HEK293 (cell line): ENCODE measurements around the gene TTC9C.

ENCODE experiments used
- CTCF ChIP-seq: fragments of 450-650 bp; formaldehyde crosslinking; IDR thresholded peaks from 2 replicates; pipeline ENCODE4 v1.5.1; 2016; ENCODE audit warnings: missing biosample characterization, missing genetic modification characterization
- YY1 ChIP-seq: fragments of 450-650 bp; formaldehyde crosslinking; IDR thresholded peaks from 2 replicates; pipeline ENCODE4 v1.5.1; 2018; ENCODE audit warnings: missing biosample characterization, missing genetic modification characterization
- ZBTB44 ChIP-seq: fragments of 450-650 bp; IDR thresholded peaks from 2 replicates; pipeline ENCODE4 v1.5.1; 2018; ENCODE audit warnings: missing biosample characterization, mild to moderate bottlenecking, missing genetic modification characterization
- ZNF114 ChIP-seq: fragments of 450-650 bp; formaldehyde crosslinking; IDR thresholded peaks from 2 replicates; pipeline ENCODE4 v1.5.0; 2017; ENCODE audit warnings: missing biosample characterization, missing genetic modification characterization
- ZNF274 ChIP-seq, 2 experiments: fragments of 200-500 bp in 1 of 2; fragments of 450-650 bp in 1 of 2; sonication (Bioruptor generic) in 1 of 2; formaldehyde crosslinking in 1 of 2; IDR thresholded peaks; 2 replicates each; pipeline versions ENCODE4 v1.5.1 to v1.6.1; 2014 to 2016; ENCODE audit warnings: borderline replicate concordance in 1 of 2, inconsistent platforms in 1 of 2, low read length in 1 of 2, missing biosample characterization in 1 of 2, missing genetic modification characterization in 1 of 2
- ZNF280C ChIP-seq: fragments of 450-650 bp; formaldehyde crosslinking; IDR thresholded peaks from 2 replicates; pipeline ENCODE4 v1.5.1; 2016; ENCODE audit warnings: missing biosample characterization, missing genetic modification characterization
- ZNF302 ChIP-seq: fragments of 450-650 bp; formaldehyde crosslinking; IDR thresholded peaks from 2 replicates; pipeline ENCODE4 v1.5.1; 2016; ENCODE audit warnings: missing biosample characterization, missing genetic modification characterization, low read depth
- ZNF354C ChIP-seq: fragments of 450-650 bp; formaldehyde crosslinking; IDR thresholded peaks from 2 replicates; pipeline ENCODE4 v1.5.1; 2016; ENCODE audit warnings: missing biosample characterization, missing genetic modification characterization, low read depth, borderline replicate concordance
- ZNF549 ChIP-seq: fragments of 450-650 bp; IDR thresholded peaks from 2 replicates; pipeline ENCODE4 v1.5.1; 2018; ENCODE audit warnings: missing biosample characterization, missing genetic modification characterization, mild to moderate bottlenecking, inconsistent platforms, moderate library complexity
- ZNF792 ChIP-seq: fragments of 450-650 bp; formaldehyde crosslinking; IDR thresholded peaks from 2 replicates; pipeline ENCODE4 v1.5.1; 2016; ENCODE audit warnings: missing biosample characterization, missing genetic modification characterization

GRCh38 chr11:62770778-62771143 is 42.5 kb downstream of the TTC9C start:
- no peak for TF ChIP-seq CTCF
- no peak for TF ChIP-seq ZNF274 (IDR thresholded peaks at IDR 0.05; ENCODE audit: low read length)
- no peak for TF ChIP-seq ZNF274 (tag by site-specific recombination; IDR thresholded peaks at IDR 0.05; ENCODE audit: borderline replicate concordance)
- TF ChIP-seq ZNF114 (tag by site-specific recombination), result no peak
- no peak for TF ChIP-seq ZNF354C (tag by site-specific recombination)
- no peak for TF ChIP-seq YY1 (tag by site-specific recombination)
- TF ChIP-seq ZNF549 (tag by site-specific recombination), result no peak
- TF ChIP-seq ZBTB44, result no peak
- TF ChIP-seq ZNF792, result no peak
- TF ChIP-seq ZNF302 (tag by site-specific recombination), result no peak
- no peak for TF ChIP-seq ZNF280C (tag by site-specific recombination)
